HG03196 (cell line): Measurements from ENCODE around the gene LTBP3.
"Not testable (repeated sequence)": the region's sequence is repeated elsewhere in the genome, so short reads cannot be mapped to it uniquely, and the experiment has no call there.

Experiments used
- ATAC-seq: cut with Tn5 transposase; IDR thresholded peaks from one replicate; pipeline ENCODE4 v1.9.1; 2021; ENCODE audit not compliant: unreplicated experiment

Gene LTBP3

DNA sequence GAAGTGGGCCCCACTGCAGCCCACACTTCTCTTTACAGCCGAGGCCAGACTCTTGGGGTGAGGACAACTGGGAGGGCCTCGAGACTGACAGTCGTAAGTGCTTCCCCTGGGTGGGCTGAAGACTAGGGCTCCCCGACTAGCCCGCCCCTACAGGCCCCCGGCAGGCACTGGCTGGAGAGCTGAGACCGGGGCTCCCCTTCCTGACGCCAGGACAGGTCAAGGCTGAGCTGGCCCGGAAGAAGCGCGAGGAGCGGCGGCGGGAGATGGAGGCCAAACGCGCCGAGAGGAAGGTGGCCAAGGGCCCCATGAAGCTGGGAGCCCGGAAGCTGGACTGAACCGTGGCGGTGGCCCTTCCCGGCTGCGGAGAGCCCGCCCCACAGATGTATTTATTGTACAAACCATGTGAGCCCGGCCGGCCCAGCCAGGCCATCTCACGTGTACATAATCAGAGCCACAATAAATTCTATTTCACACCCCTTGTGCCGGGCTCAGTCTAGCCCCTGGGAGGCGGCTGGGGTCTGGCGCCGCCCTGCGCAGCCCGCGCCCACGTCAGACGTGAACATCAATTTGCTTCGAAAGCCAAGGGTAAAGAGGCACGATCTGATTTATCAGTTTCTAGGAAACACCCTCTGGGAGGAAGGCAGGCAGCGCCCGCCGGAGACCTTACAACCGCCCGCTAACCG lies 19.8 kb downstream of the LTBP3 start:
- no peak for ATAC-seq

DNA sequence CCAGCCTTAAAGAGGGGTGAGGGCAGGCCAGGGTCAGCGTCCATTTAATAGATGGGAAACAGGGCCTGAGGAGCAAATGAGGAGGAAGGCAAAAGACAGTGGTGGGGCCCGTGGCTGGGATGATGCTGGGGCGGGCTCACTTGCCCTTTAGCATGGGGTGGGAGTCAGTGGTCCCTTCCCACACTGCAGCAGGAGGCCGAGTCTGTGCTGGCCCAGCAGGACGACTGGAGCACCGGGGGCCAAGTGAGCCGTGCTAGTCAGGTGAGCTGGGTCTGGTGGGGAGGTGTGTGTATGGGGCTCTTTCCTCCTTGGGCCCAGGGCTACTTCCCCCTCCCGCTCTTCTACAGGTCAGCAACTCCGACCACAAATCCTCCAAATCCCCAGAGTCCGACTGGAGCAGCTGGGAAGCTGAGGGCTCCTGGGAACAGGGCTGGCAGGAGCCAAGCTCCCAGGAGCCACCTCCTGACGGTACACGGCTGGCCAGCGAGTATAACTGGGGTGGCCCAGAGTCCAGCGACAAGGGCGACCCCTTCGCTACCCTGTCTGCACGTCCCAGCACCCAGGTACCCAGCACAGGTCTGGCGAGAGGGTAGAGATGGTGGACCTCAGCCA lies 20.4 kb downstream of the LTBP3 start:
- ATAC-seq: no peak

DNA sequence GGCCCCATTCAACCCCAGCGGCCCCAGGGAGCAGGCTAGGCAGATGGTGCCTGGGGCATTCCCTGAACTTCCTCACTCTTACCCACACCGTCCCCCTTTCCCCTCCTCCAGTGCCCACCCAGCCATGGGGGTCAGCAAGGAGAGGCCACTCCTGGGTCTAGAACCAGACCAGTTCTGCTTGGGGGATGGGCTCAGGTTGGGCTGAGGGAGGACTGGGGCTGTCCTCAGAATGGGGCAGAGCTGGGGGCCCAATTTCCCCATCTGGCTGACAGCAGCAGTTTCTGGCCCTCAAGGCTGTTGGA lies 20.9 kb downstream of the LTBP3 start:
- ATAC-seq: no peak

DNA sequence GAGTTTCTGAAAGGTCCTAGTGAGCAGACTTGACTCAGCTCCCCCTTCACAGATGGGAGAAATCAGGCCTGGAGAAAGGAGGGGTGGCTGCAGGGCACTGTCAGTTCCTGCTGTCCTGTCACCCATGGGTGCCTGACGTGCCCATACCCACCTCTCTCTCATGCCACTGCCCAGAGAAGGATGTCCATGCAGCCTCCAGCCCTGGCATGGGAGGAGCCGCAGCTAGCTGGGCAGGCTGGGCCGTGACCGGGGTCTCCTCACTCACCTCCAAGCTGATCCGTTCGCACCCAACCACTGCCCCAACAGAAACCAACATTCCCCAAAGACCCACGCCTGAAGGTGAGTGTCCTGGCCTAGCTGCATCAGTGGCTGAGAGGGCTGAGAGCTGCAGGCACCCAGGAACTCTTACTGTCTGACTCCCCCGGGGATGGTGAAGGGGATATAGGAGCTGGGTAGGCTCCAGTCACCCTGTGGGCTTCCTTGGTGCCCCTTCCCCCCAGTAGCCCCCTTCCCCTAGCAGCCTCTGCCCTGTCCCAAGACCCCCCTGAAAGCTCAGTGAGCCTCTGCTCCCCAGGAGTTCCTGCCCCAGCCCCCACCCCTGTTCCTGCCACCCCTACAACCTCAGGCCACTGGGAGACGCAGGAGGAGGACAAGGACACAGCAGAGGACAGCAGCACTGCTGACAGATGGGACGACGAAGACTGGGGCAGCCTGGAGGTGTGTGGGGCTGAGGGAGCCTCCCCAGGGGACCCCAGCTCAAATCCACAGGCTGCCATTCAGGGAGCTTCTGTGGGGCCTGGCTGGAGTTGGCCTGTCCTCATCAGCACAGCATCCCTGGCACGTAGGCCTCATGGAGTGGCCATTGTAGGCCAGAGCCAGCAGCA lies 21.5 kb downstream of the LTBP3 start:
- ATAC-seq: no peak

DNA sequence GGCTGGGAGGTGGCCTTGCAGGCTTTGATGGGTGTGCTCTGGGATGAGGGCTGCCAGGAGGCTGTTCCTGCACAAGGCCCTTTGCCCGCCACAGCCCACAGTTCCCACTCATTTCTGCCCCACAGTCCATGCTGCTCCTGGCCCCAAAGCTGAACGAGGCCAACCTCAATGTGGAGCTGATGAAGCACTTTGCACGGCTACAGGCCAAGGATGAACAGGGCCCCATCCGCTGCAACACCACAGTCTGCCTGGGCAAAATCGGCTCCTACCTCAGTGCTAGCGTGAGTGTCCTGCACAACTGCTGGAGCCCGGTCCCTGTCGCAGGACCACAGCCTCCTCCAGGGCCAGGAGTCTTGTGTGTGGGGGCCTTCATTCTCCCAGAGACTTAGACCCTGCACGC lies 23.1 kb downstream of the LTBP3 start:
- ATAC-seq: no peak

DNA sequence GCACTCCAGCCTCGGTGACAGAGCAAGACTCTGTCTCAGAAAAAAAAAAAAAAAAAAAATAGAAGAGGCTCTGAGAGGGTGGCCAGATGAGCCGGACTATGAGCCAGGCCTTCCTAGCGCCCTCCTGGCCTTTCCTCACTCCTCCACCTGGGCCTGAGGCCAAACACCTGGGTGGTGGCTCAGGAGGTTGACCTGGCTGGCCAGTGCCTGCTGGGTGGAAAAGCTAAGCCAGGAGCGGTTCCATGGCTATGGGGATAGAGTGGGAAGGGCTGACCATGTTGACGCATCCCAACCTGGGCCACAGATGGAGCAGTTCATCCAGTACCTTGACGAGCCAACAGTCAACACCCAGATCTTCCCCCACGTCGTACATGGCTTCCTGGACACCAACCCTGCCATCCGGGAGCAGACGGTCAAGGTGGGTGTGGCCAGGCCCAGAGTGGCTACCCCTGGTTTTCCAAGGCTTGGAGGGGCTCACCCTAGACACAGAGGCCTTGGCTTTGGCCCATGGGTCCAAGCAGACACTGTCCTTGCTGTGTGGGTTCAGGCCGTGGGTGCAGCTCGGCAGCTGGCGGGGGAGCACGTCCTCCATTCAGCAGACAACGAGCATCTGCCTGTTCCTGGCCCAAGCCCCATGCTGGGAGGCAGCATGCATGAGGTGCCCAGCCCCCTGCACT lies 25.6 kb downstream of the LTBP3 start:
- ATAC-seq: no peak

DNA sequence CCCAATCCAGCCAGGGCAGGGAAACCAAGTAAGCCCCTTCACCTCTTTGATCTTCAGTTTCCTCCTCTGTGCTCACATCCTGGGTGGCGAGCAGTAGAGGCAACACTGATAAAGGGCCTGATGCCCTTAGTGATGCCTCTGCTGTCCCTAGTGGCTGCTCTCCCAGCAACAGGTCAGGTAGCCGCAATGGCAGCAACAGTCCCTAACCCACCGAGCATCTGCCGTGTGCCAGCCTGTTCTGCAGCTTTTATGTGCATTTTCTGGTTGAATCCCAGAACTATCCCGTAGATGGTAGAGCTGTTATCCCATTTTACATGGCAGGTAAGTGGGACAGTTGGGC lies 28.0 kb downstream of the LTBP3 start:
- ATAC-seq: no peak

DNA sequence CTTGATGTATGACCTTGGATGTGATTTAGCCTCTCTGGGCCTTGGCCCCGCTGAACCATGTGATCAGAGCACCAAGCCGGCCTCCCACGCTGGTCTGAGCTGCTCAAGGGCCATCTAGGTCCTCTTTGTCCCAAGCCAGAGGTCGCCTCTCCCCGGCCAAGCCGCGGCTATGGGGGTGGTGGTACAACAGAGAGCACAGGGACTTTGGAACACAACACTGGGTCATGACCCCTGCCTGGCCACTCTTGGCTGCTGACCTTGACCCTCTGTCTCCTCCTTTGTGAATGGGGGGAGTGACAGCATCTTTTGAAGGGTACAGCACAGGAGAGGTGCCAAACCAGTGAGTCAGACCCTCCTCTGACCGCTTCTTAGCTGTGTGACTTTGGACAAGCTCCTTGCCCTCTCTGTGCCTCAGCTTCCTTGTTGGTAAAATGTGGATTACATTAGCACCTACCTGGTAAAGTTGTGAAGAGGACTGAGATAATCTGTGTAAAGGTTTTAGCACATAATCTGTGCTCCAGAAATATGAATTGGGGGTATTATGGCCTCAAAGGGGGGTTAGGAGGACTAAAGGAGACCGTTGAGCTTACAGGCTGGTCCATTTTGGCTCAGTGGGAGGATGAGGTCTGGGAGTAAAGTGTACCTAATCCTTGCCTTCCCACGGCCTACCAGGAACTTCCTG lies 28.5 kb downstream of the LTBP3 start:
- ATAC-seq: no peak

DNA sequence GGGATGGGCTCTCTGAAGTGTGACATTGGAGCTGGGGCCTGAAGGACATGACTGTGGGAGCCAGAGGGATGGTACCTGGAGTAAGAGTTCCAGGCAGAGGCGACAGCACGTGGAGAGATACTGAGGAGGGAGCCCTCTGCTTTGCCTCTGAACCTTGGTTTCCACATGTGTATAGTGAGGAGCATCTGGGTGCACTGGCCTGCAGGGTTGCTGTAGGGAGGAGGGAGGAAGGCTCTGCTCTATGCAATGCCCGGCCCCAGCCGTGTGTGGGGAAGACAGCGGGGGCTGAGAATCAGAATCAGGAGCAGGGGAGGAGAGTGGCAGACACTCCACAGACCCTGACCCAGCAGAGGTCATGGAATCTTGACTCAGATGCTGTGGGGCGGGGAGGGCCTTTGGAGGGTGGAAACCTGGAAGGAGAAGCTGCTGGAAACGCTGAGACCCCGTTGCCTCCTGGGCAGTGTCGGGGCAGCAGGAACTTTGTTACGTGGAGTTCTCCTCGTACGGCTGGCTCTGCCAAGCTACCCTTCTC lies 29.3 kb downstream of the LTBP3 start:
- no peak for ATAC-seq

DNA sequence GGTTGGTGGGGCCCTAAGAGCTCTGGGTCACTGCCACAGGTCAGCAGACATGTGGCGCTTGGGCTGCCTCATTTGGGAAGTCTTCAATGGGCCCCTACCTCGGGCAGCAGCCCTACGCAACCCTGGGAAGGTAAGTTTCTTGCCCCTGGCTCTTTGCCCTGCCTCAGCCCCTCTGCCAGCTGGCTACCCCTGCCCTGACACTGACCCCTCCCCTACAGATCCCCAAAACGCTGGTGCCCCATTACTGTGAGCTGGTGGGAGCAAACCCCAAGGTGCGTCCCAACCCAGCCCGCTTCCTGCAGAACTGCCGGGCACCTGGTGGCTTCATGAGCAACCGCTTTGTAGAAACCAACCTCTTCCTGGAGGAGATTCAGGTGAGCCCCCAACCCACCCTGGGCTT lies 31.4 kb downstream of the LTBP3 start:
- ATAC-seq: no peak

DNA sequence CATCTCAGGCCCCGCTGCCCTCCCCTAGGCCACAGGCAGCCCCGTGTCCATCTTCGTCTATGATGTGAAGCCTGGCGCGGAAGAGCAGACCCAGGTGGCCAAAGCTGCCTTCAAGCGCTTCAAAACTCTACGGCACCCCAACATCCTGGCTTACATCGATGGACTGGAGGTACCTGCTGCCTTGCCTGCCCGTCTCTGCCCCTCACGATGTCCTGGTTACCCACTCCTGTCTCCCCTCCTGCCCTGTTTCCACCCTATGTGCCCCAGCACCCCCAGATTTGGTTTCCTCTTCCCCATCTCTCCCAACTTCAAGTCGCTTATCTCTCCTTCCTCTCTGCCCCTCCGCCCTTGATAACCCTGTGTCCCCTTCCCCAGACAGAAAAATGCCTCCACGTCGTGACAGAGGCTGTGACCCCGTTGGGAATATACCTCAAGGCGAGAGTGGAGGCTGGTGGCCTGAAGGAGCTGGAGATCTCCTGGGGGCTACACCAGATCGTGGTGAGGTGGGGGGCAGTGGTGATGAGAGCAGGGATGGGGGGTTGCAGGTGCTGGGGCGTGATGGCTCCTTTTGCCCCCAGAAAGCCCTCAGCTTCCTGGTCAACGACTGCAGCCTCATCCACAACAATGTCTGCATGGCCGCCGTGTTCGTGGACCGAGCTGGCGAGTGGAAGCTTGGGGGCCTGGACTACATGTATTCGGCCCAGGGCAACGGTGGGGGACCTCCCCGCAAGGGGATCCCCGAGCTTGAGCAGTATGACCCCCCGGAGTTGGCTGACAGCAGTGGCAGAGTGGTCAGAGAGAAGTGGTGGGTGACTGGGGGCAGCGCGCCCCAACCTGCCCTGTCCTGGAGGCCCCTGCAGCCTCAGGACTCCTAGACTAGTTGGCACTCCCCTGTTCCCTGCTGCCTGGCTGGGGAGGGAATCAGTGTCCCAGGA lies 32.3 kb downstream of the LTBP3 start:
- ATAC-seq: no peak

DNA sequence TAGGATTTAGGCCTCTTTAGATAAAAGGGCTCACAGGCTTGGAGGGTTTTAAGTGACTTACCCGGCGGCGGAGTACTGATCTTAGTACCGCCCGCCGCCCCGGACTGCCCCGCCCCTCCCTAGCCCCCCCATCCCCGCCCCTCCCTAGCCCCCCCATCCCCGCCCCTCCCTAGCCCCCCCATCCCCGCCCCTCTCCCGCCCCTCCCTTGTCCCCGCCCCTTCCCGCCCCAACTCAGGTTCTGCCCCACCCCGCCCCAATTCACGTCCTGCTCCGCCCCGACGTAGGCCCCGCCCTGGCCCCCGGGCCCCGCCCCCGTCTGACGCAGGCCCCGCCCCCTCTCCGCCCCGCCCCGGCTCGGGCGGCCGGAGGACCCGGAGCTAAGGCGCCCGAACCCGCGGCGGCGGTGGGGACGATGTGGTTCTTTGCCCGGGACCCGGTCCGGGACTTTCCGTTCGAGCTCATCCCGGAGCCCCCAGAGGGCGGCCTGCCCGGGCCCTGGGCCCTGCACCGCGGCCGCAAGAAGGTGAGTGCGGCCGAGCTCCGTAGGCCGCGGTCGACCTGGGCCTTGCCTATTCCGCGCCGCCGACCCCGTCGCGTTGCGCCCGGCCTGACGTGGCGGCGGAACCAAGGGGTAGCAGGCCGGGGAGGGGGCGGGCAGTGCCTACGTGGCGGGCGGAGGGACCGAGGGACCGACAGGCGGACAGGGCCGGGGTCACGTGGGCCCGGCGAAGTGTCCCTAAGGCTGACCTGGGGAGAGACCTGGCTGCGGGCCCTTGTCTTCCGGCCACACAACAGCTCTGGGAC lies 33.2 kb downstream of the LTBP3 start, which contains the start of gene SCYL1:
Gene SCYL1, plus strand, starts transcription at position 343 of the 805 bp plus-strand sequence. Its CDS starts 71 bp downstream, at position 414.
- peak; percentile 38 for ATAC-seq

DNA sequence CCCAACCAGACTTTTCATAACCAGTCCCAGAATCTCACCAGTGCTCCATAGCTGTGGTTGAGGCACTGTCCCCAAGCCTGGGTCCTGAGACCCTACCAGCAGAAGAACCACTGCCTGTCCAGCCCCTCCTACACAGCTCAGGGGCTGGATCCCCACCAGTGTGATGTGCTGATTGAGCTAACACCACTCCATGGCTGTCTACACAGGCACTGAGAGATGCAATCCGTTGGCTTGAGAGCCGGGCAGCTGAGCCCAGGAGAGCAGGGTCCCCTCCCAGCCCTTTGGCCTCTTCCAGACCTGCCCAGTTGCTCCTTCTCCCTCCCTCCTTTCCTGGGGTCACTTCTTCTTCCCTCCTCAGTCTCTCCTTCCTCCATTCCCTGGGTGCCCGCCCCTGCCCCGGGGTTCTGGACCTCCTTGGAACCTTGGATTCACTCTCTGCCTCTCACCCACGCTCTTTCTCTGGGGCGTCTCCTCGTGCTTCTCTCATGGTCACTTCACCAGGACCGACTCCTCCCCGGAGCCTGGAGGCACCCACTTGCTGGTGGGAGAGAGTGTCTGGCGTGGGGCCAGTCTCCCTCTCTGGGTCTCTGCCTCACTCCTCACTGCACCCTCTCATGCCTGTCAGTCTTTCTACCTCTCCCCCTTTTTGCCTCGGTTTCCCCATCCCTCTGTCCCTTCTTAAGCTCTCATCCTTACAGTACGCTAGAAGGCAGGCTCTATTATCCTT lies 34.0 kb downstream of the LTBP3 start:
- ATAC-seq: no peak

DNA sequence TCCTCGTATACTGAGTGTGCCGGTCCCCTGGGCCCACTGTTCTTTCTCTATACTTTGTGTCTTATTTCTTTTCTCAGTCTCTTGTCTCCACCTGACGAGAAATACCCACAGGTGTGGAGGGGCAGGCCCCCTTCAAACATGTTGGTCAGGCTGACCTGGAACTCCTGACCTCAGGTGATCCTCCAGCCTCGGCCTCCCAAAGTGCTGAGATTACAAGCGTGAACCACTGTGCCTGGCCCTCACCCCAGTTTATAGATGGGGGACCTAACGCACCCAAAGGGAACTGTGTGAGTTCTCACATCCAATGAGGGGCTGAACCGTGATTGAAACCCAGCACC lies 34.6 kb downstream of the LTBP3 start:
- ATAC-seq: not testable (repeated sequence)

DNA sequence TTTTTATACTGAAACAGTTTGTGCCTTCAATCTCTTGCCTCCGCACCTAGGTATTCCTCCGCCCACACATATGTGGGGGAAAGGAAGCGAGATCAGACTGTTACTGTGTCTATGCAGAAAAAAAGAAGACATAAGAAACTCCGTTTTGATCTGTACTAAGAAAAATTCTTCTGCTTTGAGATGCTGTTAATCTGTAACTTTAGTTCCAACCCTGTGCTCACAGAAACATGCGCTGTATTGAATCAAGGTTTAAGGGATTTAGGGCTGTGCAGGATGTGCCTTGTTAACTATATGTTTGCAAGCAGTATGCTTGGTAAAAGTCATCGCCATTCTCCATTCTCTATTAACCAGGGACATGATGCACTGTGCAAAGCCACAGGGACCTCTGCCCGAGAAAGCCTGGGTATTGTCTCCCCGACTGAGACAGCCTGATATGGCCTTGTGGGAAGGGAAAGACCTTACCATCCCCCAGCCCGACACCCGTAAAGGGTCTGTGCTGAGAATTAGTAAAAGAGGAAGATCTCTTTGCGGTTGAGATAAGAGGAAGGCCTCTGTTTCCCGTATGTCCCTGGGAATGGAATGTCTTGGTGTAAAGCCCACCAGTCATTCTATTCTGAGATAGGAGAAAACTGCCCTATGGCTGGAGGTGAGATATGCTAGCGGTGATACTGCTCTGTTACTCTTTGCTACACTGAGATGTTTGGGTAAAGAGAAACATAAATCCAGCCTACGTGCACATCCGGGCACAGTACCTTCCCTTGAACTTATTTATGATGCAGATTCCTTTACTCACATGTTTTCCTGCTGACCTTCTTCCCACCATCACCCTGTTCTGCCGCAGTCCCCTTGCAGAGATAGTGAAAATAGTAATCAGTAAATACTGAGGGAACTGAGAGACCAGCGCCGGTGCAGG lies 35.2 kb downstream of the LTBP3 start:
- not testable (repeated sequence) for ATAC-seq

DNA sequence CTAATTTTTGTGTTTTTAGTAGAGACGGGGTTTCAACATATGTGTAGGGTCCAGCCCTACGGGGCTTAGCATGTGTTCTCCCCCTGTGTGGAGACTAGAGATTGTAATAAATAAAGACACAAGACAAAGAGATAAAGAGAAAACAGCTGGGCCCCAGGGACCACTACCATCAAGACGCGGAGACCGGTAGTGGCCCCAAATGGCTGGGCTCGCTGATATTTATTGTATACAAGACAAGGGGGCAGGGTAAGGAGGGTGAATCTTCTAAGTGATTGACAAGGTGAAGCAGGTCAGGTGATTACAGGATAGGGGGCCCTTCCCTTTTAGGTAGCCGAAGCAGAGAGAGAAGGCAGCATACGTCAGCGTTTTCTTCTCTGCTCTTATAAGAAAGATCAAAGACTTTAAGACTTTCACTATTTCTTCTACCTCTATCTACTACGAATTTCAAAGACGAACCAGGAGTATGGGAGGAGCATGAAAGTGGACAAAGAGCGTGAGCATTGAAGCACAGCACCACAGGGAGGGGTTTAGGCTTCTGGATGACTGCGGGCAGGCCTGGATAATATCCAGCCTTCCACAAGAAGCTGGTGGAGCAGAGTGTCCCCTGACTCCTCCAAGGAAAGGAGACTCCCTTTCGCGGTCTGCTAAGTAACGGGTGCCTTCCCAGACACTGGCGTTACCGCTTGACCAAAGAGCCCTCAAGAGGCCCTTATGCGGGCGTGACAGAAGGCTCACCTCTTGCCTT lies 36.2 kb downstream of the LTBP3 start:
- ATAC-seq: not testable (repeated sequence)
